Astrocyte (in vitro differentiated cells and primary cell): ENCODE data around the gene SLC35D3. TPM values are rescaled to one million over a fixed set of nuclear protein-coding genes. Genes with fewer than 3 reads are reported as not detected.

Experiments used
- DNase-seq: peaks from one replicate; pipeline ENCODE4 v3.0.0-alpha.2; 2010; ENCODE audit warnings: low read depth
- FAIRE-seq: peaks from 2 replicates; lab custom pipeline; 2011; peaks lifted over from hg19 to GRCh38; lab: Jason Lieb, UNC
- H2AFZ ChIP-seq: 2 replicates; pipeline ENCODE4 v1.6.0; 2012; ENCODE audit warnings: low read depth, low read length, inconsistent platforms
- H3K27ac ChIP-seq: 2 replicates; pipeline ENCODE4 v1.5.1; 2011; ENCODE audit warnings: low read depth, low read length, inconsistent platforms
- H3K27me3 ChIP-seq: 2 replicates; pipeline ENCODE4 v1.6.0; 2011; ENCODE audit warnings: low read length, inconsistent platforms; ENCODE audit not compliant: insufficient read depth
- H3K36me3 ChIP-seq: 2 replicates; pipeline ENCODE4 v1.5.1; 2011; ENCODE audit warnings: low read length, inconsistent platforms; ENCODE audit not compliant: insufficient read depth
- H3K4me1 ChIP-seq: 2 replicates; pipeline ENCODE4 v1.5.1; 2011; ENCODE audit warnings: low read length, inconsistent platforms; ENCODE audit not compliant: insufficient read depth
- H3K4me2 ChIP-seq: 2 replicates; pipeline ENCODE4 v1.6.0; 2012; ENCODE audit warnings: low read length, inconsistent platforms
- H3K4me3 ChIP-seq: 2 replicates; pipeline ENCODE4 v1.5.1; 2011; ENCODE audit warnings: low read depth, mild to moderate bottlenecking, low read length, inconsistent platforms; ENCODE audit not compliant: insufficient read depth
- H3K79me2 ChIP-seq: 2 replicates; pipeline ENCODE4 v1.6.0; 2012; ENCODE audit warnings: mild to moderate bottlenecking, low read length, inconsistent platforms; ENCODE audit not compliant: insufficient read depth
- H3K9ac ChIP-seq: 2 replicates; pipeline ENCODE4 v1.6.0; 2012; ENCODE audit warnings: mild to moderate bottlenecking, low read length, inconsistent platforms
- H3K9me3 ChIP-seq: 2 replicates; pipeline ENCODE4 v1.5.1; 2012; ENCODE audit warnings: low read depth, mild to moderate bottlenecking, low read length, inconsistent platforms; ENCODE audit not compliant: insufficient read depth
- H4K20me1 ChIP-seq: 2 replicates; pipeline ENCODE4 v1.6.0; 2012; ENCODE audit warnings: low read length, inconsistent platforms; ENCODE audit not compliant: insufficient read depth
- H3K27ac Mint-ChIP-seq: one replicate; pipeline ENCODE4 v1.8.0; 2021; ENCODE audit warnings: mild to moderate bottlenecking, mixed read lengths; ENCODE audit not compliant: unreplicated experiment
- H3K27me3 Mint-ChIP-seq: one replicate; pipeline ENCODE4 v1.8.0; 2021; ENCODE audit warnings: low read depth, mixed read lengths; ENCODE audit not compliant: unreplicated experiment
- H3K36me3 Mint-ChIP-seq: one replicate; pipeline ENCODE4 v1.8.0; 2021; ENCODE audit warnings: low read depth, mixed read lengths; ENCODE audit not compliant: unreplicated experiment
- H3K4me1 Mint-ChIP-seq: one replicate; pipeline ENCODE4 v1.8.0; 2021; ENCODE audit warnings: low read depth, mixed read lengths; ENCODE audit not compliant: unreplicated experiment
- H3K4me3 Mint-ChIP-seq: one replicate; pipeline ENCODE4 v1.8.0; 2021; ENCODE audit warnings: mild to moderate bottlenecking, moderate library complexity, mixed read lengths; ENCODE audit not compliant: unreplicated experiment
- H3K9me3 Mint-ChIP-seq: one replicate; pipeline ENCODE4 v1.8.0; 2021; ENCODE audit warnings: mild to moderate bottlenecking, mixed read lengths; ENCODE audit not compliant: unreplicated experiment
- CTCF ChIP-seq: IDR thresholded peaks from 2 replicates; pipeline ENCODE4 v1.5.1; 2011; ENCODE audit warnings: low read depth, mild to moderate bottlenecking, inconsistent platforms, low read length, moderate library complexity; ENCODE audit not compliant: insufficient read depth
- EZH2 ChIP-seq: IDR thresholded peaks from 2 replicates; pipeline ENCODE4 v1.6.1; 2012; ENCODE audit warnings: mild to moderate bottlenecking, low read length, inconsistent platforms; ENCODE audit not compliant: insufficient read depth
- total RNA-seq: library from RNA; stranded (reverse); gene quantifications from 2 replicates; pipeline ENCODE4 v1.2.1, GENCODE V29; 2021

The SLC35D3 gene
- total RNA-seq, 1 donor from 2014 or later: not detected

DNA sequence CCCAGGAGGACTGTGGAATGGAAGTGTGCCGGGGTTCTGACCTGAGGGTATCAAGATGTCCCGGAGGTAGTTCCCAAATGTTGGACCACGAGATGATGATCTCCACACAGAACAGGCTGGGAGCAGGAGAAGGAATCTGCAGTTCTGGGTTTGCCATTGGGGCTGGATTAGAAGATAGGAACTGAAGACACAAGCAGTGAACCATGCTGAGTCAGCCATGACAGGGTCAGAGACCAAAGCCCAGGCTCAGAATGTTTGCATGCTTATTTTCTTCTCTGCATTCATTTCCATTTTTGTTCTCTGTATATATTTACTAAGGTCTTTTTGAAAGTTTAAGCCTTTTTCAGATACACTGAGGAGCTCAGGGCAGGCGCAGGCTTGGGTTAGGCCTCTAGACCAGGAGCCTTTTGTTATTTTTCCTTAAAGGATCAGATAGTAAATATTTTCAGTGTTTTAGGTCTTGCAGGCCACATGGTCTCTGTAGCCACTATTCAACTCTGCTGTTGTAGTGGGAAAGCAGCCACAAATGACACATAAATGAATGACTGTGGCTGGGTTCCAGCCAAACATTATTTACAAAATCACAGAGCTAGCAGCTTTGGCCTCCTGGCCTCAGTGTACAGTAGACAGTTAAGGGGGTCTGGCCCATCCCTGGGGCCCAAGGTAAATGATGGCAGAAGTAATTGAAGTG, 28.5 kb downstream of the SLC35D3 start:
- H3K27me3 ChIP-seq: no peaks in the 10 kb centered on the region
- H3K36me3 Mint-ChIP-seq: no peaks in the 10 kb centered on the region
- H3K27me3 Mint-ChIP-seq: no peaks in the 10 kb centered on the region
- H3K9me3 Mint-ChIP-seq: peaks cover 4% of the 10 kb centered on the region
- no peaks in the 10 kb centered on the region for H4K20me1 ChIP-seq
- H3K4me1 Mint-ChIP-seq: no peaks in the 10 kb centered on the region
- DNase-seq (no peak), FAIRE-seq (no peak)
- H3K27ac ChIP-seq: no peak overlapping the region
- no peaks in the 10 kb centered on the region for H3K79me2 ChIP-seq
- no peak overlapping the region for H3K27ac Mint-ChIP-seq
- no peaks in the 10 kb centered on the region for H3K4me1 ChIP-seq
- no peak overlapping the region for H3K9ac ChIP-seq
- no peak overlapping the region for H2AFZ ChIP-seq
- no peak for TF ChIP-seq EZH2
- no peak for TF ChIP-seq CTCF
- H3K4me3 Mint-ChIP-seq: no peak overlapping the region
- H3K4me2 ChIP-seq: no peak overlapping the region
- H3K9me3 ChIP-seq: no peaks in the 10 kb centered on the region
- H3K36me3 ChIP-seq: no peaks in the 10 kb centered on the region
- H3K4me3 ChIP-seq: no peak overlapping the region

- Histone ChIP-seq H3K79me2 (no peaks in the 10 kb centered on the region), H3K4me1 (no peaks in the 10 kb centered on the region), H3K36me3 (no peaks in the 10 kb centered on the region), H3K9me3 (no peaks in the 10 kb centered on the region), H3K27me3 (no peaks in the 10 kb centered on the region), H3K4me2 (no peak overlapping the region), H3K4me3 (no peak overlapping the region), H3K27ac (no peak overlapping the region), H4K20me1 (no peaks in the 10 kb centered on the region), H3K9ac (no peak overlapping the region), H2AFZ (no peak overlapping the region)
- Mint-ChIP-seq H3K9me3 (peaks cover 1% of the 10 kb centered on the region), H3K27ac (no peak overlapping the region), H3K36me3 (no peaks in the 10 kb centered on the region), H3K27me3 (no peaks in the 10 kb centered on the region), H3K4me1 (peaks cover 3% of the 10 kb centered on the region), H3K4me3 (no peak overlapping the region)
- FAIRE-seq: no peak
- DNase-seq: no peak
- no peak for TF ChIP-seq CTCF
- no peak for TF ChIP-seq EZH2
These were observed 30.7 kb downstream of the SLC35D3 start for GRCh38 chr6:136952714-136953260.

- no peaks in the 10 kb centered on the region for H3K36me3 Mint-ChIP-seq
These were observed 33.0 kb downstream of the SLC35D3 start for GRCh38 chr6:136955123-136955522.

More at GRCh38 chr6:136955123-136955522, 33.0 kb downstream of the SLC35D3 start:
- Mint-ChIP-seq H3K27me3 (peaks cover 4% of the 10 kb centered on the region), H3K4me3 (no peak overlapping the region), H3K4me1 (peaks cover 3% of the 10 kb centered on the region), H3K9me3 (no peaks in the 10 kb centered on the region), H3K27ac (no peak overlapping the region)
- no peaks in the 10 kb centered on the region for H3K36me3 ChIP-seq
- no peaks in the 10 kb centered on the region for H3K9me3 ChIP-seq
- H3K4me1 ChIP-seq: no peaks in the 10 kb centered on the region
- FAIRE-seq: no peak
- H3K79me2 ChIP-seq: no peaks in the 10 kb centered on the region
- H3K4me3 ChIP-seq: no peak overlapping the region
- H2AFZ ChIP-seq: no peak overlapping the region
- no peaks in the 10 kb centered on the region for H3K27me3 ChIP-seq
- no peak overlapping the region for H3K4me2 ChIP-seq
- TF ChIP-seq CTCF (no peak), EZH2 (no peak)
- no peak for DNase-seq
- no peak overlapping the region for H3K9ac ChIP-seq
- H3K27ac ChIP-seq: no peak overlapping the region
- no peaks in the 10 kb centered on the region for H4K20me1 ChIP-seq
